K562 (cell line): ENCODE data around the gene PDGFA. TPM values are rescaled to one million over a fixed set of nuclear protein-coding genes. Genes with fewer than 3 reads are reported as not detected.

Source experiments
- ATAC-seq: fragments of 200-7000 bp; cut with Tn5 transposase; 3 replicates; pipeline ENCODE4 v1.9.1; 2020; ENCODE audit warnings: moderate library complexity
- BruUV-seq: library from RNA; stranded (reverse); fragments of 400-500 nt; replicated peaks from 2 replicates; lab custom pipeline; 2021; lab: Mats Ljungman, UMichigan
- CTCF ChIA-PET: fragments of 300-600 bp; formaldehyde crosslinking; extraction: SDS; loops from one replicate; lab custom pipeline; 2021; ENCODE audit warnings: low intra/inter-chr PET ratio; lab: Yijun Ruan, JAX
- POLR2A ChIA-PET: fragments of 300-600, 350-650 bp; sonication (Branson Sonifier 250); formaldehyde crosslinking; extraction: SDS; loops from one replicate; lab custom pipeline; 2021; ENCODE audit warnings: antibody characterized with exemption, inconsistent platforms; lab: Yijun Ruan, JAX
- DNase-seq, 4 experiments: peaks; one replicate each; pipeline versions ENCODE4 v3.0.0 to v3.0.0-alpha.2; 2011 to 2018; ENCODE audit warnings: low spot score in 3 of 4, mixed read lengths in 3 of 4; ENCODE audit errors: extremely low read depth in 1 of 4
- FAIRE-seq: peaks from 2 replicates; lab custom pipeline; 2011; peaks lifted over from hg19 to GRCh38; lab: Jason Lieb, UNC
- H2AFZ ChIP-seq: 2 replicates; pipeline ENCODE4 v1.6.0; 2011; ENCODE audit warnings: low read depth, low read length, control low read depth, inconsistent platforms
- H3K27ac ChIP-seq: fragments of 200-600 bp; 3 replicates; pipeline ENCODE4 v1.8.0; 2011; ENCODE audit warnings: low read depth, mild to moderate bottlenecking, control low read depth, inconsistent platforms, low read length, moderate library complexity, mixed read lengths; ENCODE audit errors: extremely low read depth
- H3K27me3 ChIP-seq, 2 experiments: fragments of 300-600 bp in 1 of 2; 2 replicates in 1 of 2; 3 replicates in 1 of 2; pipeline versions ENCODE4 v1.6.0 to v1.8.0; 2011; ENCODE audit warnings: inconsistent platforms in 2 of 2, low read length in 2 of 2, mild to moderate bottlenecking in 1 of 2, mixed read lengths in 1 of 2, moderate library complexity in 1 of 2; ENCODE audit not compliant: control insufficient read depth in 2 of 2, insufficient read depth in 2 of 2
- H3K36me3 ChIP-seq: fragments of 300-600 bp; 3 replicates; pipeline ENCODE4 v1.8.0; 2011; ENCODE audit warnings: mild to moderate bottlenecking, low read length, inconsistent platforms; ENCODE audit not compliant: control insufficient read depth, insufficient read depth
- H3K4me1 ChIP-seq, 2 experiments: fragments of 200-600 bp in 1 of 2; replicated peaks in 1 of 2; 2 replicates in 1 of 2; 3 replicates in 1 of 2; pipeline versions ENCODE4 v1.5.1 to v1.8.0; 2011; ENCODE audit warnings: inconsistent platforms in 2 of 2, low read length in 2 of 2, mild to moderate bottlenecking in 1 of 2, mixed read lengths in 1 of 2, moderate library complexity in 1 of 2; ENCODE audit not compliant: control insufficient read depth in 2 of 2, insufficient read depth in 2 of 2
- H3K4me2 ChIP-seq: 2 replicates; pipeline ENCODE4 v1.6.1; 2011; ENCODE audit warnings: low read length, control low read depth, inconsistent platforms, mixed read lengths; ENCODE audit not compliant: insufficient read depth
- H3K4me3 ChIP-seq: fragments of 200-600 bp; sonication (generic), shearing (Covaris generic); 2 replicates; pipeline ENCODE4 v1.5.1; 2016; ENCODE audit warnings: control low read depth, inconsistent platforms
- H3K79me2 ChIP-seq: fragments of 200-600 bp; 3 replicates; pipeline ENCODE4 v1.8.0; 2011; ENCODE audit warnings: low read length, inconsistent platforms; ENCODE audit not compliant: control insufficient read depth, insufficient read depth
- H3K9ac ChIP-seq, 2 experiments: 2 replicates each; pipeline versions ENCODE4 v1.6.0 to v1.6.1; 2011; ENCODE audit warnings: low read depth in 2 of 2, low read length in 2 of 2, control low read depth in 1 of 2, inconsistent platforms in 1 of 2, mild to moderate bottlenecking in 1 of 2, mixed read lengths in 1 of 2; ENCODE audit not compliant: insufficient read depth in 1 of 2
- H3K9me1 ChIP-seq: one replicate; pipeline ENCODE4 v1.6.0; 2011; ENCODE audit warnings: inconsistent platforms, mild to moderate bottlenecking, low read length, moderate library complexity; ENCODE audit not compliant: control insufficient read depth, insufficient read depth
- H3K9me3 ChIP-seq: replicated peaks from 2 replicates; pipeline ENCODE4 v1.5.1; 2011; ENCODE audit warnings: low read depth, low read length, inconsistent platforms; ENCODE audit not compliant: control insufficient read depth, insufficient read depth
- H4K20me1 ChIP-seq: replicated peaks from 2 replicates; pipeline ENCODE4 v1.6.1; 2011; ENCODE audit warnings: low read length, inconsistent platforms, mixed read lengths; ENCODE audit not compliant: control insufficient read depth, insufficient read depth
- ASH1L ChIP-seq: fragments of 450-650 bp; IDR thresholded peaks from 2 replicates; pipeline ENCODE4 v1.6.1; 2018; ENCODE audit warnings: borderline replicate concordance, mild to moderate bottlenecking, low read depth; ENCODE audit not compliant: partially characterized antibody
- BRCA1 ChIP-seq, 2 experiments: fragments of 450-650 bp in 1 of 2; sonication (generic) in 1 of 2; formaldehyde crosslinking in 1 of 2; IDR thresholded peaks; 2 replicates each; pipeline versions ENCODE4 v1.5.0 to v1.6.1; 2017 to 2020; ENCODE audit warnings: mild to moderate bottlenecking in 1 of 2, missing genetic modification reagents in 1 of 2
- CC2D1A ChIP-seq: fragments of 450-650 bp; IDR thresholded peaks from 2 replicates; pipeline ENCODE4 v1.6.1; 2017; ENCODE audit warnings: mild to moderate bottlenecking
- NFYB ChIP-seq: IDR thresholded peaks from 2 replicates; pipeline ENCODE4 v1.6.1; 2011; ENCODE audit warnings: mild to moderate bottlenecking, moderate library complexity; ENCODE audit not compliant: insufficient read length; ENCODE audit errors: extremely low read depth
- NR4A1 ChIP-seq, 2 experiments: fragments of 250-450 bp in 1 of 2; fragments of 450-650 bp in 1 of 2; sonication (Bioruptor Pico) in 1 of 2; IDR thresholded peaks; 2 replicates each; pipeline versions ENCODE4 v1.4.0 to v1.6.1; 2016 to 2020; ENCODE audit warnings: mild to moderate bottlenecking in 2 of 2, missing compliant biosample characterization in 1 of 2, missing genetic modification characterization in 1 of 2, moderate library complexity in 1 of 2
- WGBS: fragments of 100-300 bp; shearing (Covaris generic); methylation state at CpG from one replicate; pipeline ENCODE4 v1.1.6; 2016; ENCODE audit warnings: low coverage, mixed read lengths; ENCODE audit not compliant: insufficient coverage; ENCODE audit errors: missing lambda C conversion rate; 5-methylcytosine and 5-hydroxymethylcytosine counted together
- in situ Hi-C: fragments of 300-500 bp; cut with MboI; formaldehyde crosslinking; loops from 4 replicates; pipeline ENCODE4 v1.15.0; 2018; ENCODE audit warnings: inconsistent platforms, mixed read lengths
- intact Hi-C: fragments of 100-400 bp; cut with micrococcal nuclease; formaldehyde crosslinking; loops from 2 replicates; pipeline ENCODE4 v1.14.2; 2022
- polyA plus RNA-seq, 8 experiments: library from polyadenylated mRNA; depleted of rRNA in 4 of 8; stranded (reverse) in 5 of 8; unstranded in 3 of 8; fragments of >200 nt; fragmentation: Nextera tagmentation in 2 of 8; fragmentation: Illumina TruSeq in 1 of 8; extraction: Ambion mirVana in 2 of 8; extraction: Trizol in 1 of 8; gene quantifications; 2 replicates each; pipeline versions ENCODE4 v1.2.1 to v1.2.3, GENCODE V29; 2011 to 2014; ENCODE audit warnings: inconsistent platforms in 1 of 8, missing spikeins in 1 of 8
- total RNA-seq, 7 experiments: library from RNA; depleted of rRNA in 6 of 7; stranded (reverse); fragments of >200 nt in 6 of 7; fragmentation: Illumina TruSeq in 2 of 7; extraction: Trizol in 2 of 7; gene quantifications; 2 replicates each; pipeline versions ENCODE4 v1.2.1 to v1.2.3, GENCODE V29; 2011 to 2021; ENCODE audit warnings: low replicate concordance in 1 of 7
- TF ChIP-seq, protein P1 (sequence below): fragments of 450-650 bp; formaldehyde crosslinking; IDR thresholded peaks from 2 replicates; pipeline ENCODE4 v1.4.0; 2022; ENCODE audit warnings: missing genetic modification characterization
- TF ChIP-seq, protein P2 (sequence below): fragments of 450-650 bp; IDR thresholded peaks from 2 replicates; pipeline ENCODE4 v1.6.1; 2017; ENCODE audit warnings: antibody characterized with exemption

PDGFA gene
- total and polyA plus RNA-seq, 9 of the 15 experiments (the other 6 are each of a cell fraction or from before 2014, with no cell fraction given): 2.5 to 10.2 (median 4.6) TPM

DNA sequence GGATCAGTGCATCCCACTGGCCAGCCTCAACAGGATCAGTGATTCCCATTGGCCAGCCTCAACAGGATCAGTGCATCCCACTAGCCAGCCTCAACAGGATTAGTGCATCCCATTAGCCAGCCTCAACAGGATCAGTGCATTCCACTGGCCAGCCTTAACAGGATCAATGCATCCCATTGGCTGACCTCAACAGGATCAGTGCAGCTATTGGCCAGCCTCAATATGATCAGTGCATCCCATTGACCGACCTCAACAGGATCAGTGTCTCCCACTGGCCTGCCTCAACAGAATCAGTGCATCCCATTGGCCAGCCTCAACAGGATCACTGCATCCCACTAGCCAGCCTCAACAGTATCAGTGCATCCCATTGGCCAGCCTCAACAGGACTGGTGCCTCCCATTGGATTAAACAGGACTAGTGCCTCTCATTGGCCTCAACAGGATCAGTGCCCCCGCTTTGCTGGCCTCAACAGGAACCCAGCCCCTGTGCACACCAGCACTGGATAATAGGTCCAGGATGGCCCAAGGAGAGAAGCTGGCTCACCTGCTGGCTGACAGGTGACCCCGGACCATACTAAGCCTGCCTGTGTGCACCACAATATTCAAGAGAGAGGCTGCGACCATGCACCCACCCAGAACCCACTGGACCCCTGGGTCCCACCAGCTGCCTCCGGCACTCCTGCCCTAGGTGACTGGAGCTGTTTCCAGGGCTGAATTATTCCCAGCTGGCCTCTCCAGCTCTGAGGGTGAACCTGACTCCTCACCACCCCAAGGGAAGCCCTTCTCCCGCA, 59.9 kb downstream of the PDGFA start:
- intact Hi-C loops: loop anchor here (10.0 kb wide), 1 partner anchor 145 kb away; no protein-coding TSS in a partner anchor
- ChIA-PET POLR2A (interaction anchor here (0.7 to 1.0 kb wide), 2 partner anchors 9 to 15 kb away, joined by 3 read pairs; no protein-coding TSS in a partner anchor), CTCF (no interaction called here)
- BruUV-seq: no TSS peak
- Histone ChIP-seq H3K79me2 (no peaks in the 10 kb centered on the region), H3K9me3 (no peaks in the 10 kb centered on the region), H3K27ac (no peak overlapping the region), H3K9me1 (no peaks in the 10 kb centered on the region), H3K27me3 (peaks cover 0 to 7% of the 10 kb centered on the region in 2 experiments; a peak in 3 of 5 replicates), H4K20me1 (no peaks in the 10 kb centered on the region), H3K4me1 (peaks cover 8 to 67% of the 10 kb centered on the region in 2 experiments; a peak in 4 of 5 replicates)
- WGBS: 22% methylated on average over 6 of the region's 6 CpGs
- in situ Hi-C loops: no loop called here
- TF ChIP-seq, protein P1, sequence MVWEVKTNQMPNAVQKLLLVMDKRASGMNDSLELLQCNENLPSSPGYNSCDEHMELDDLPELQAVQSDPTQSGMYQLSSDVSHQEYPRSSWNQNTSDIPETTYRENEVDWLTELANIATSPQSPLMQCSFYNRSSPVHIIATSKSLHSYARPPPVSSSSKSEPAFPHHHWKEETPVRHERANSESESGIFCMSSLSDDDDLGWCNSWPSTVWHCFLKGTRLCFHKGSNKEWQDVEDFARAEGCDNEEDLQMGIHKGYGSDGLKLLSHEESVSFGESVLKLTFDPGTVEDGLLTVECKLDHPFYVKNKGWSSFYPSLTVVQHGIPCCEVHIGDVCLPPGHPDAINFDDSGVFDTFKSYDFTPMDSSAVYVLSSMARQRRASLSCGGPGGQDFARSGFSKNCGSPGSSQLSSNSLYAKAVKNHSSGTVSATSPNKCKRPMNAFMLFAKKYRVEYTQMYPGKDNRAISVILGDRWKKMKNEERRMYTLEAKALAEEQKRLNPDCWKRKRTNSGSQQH (CRISPR knock-in tag): no peak
- TF ChIP-seq BRCA1 (IDR thresholded peaks at IDR 0.05) (no peak), BRCA1 (CRISPR knock-in tag; IDR thresholded peaks at IDR 0.05) (0 out of 2 replicates have a peak, but pooled peaks have one; percentile 51), NR4A1 (CRISPR knock-in tag; IDR thresholded peaks at IDR 0.05) (no peak), NR4A1 (tag; IDR thresholded peaks at IDR 0.05) (no peak), NFYB (peak; percentile 31), ASH1L (peak; percentile 49), CC2D1A (peak; percentile 82)
- TF ChIP-seq, protein P2, sequence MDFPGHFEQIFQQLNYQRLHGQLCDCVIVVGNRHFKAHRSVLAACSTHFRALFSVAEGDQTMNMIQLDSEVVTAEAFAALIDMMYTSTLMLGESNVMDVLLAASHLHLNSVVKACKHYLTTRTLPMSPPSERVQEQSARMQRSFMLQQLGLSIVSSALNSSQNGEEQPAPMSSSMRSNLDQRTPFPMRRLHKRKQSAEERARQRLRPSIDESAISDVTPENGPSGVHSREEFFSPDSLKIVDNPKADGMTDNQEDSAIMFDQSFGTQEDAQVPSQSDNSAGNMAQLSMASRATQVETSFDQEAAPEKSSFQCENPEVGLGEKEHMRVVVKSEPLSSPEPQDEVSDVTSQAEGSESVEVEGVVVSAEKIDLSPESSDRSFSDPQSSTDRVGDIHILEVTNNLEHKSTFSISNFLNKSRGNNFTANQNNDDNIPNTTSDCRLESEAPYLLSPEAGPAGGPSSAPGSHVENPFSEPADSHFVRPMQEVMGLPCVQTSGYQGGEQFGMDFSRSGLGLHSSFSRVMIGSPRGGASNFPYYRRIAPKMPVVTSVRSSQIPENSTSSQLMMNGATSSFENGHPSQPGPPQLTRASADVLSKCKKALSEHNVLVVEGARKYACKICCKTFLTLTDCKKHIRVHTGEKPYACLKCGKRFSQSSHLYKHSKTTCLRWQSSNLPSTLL: peak; percentile 74; the same call in 1 of the 2 replicates
- TF ChIP-seq, all 486 proteins: peak for 5
- H2AFZ ChIP-seq: no peak overlapping the region
- H3K4me2 ChIP-seq: no peak overlapping the region
- no peaks in the 10 kb centered on the region for H3K36me3 ChIP-seq
- FAIRE-seq: peak; percentile 46
- no peak overlapping the region for H3K4me3 ChIP-seq
- no peak overlapping the region for H3K9ac ChIP-seq
- peak in 1 of 4 experiments; percentile 57 for DNase-seq
- ATAC-seq: peak; percentile 11; the same call in 1 of the 3 replicates
